IPS-NIHi11 (cell line): ENCODE measurements around the gene CSNK2A3.

ENCODE experiments used
- DNase-seq: peaks from one replicate; pipeline ENCODE4 v3.0.0; 2012; ENCODE audit warnings: mixed read lengths, low spot score

CSNK2A3 gene

DNA sequence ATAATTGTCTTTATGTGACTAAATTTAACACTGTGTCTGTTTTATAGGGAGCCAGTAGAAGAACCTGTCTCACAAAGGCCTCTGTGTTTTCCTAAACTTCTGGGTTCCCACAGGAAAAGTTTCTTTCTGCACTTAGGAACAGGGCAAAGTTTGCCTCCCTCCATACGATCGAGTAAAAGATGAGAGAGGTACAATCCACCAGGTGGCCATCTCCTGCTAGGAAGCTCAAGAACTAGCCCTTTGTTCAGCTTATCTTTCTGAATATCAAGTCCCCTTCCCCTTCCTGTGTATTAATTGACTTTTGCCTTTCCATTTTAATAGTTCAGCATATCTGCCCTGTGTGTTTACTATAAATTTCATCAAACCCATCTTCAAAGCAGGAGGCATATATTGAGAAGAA is 18.0 kb downstream of the CSNK2A3 start:
- no peak for DNase-seq

- no peak for DNase-seq
Measured at GRCh38 chr11:11334607-11335006, 18.4 kb downstream of the CSNK2A3 start.

GRCh38 chr11:11332141-11332710 is 20.8 kb downstream of the CSNK2A3 start:
- DNase-seq: no peak

DNA sequence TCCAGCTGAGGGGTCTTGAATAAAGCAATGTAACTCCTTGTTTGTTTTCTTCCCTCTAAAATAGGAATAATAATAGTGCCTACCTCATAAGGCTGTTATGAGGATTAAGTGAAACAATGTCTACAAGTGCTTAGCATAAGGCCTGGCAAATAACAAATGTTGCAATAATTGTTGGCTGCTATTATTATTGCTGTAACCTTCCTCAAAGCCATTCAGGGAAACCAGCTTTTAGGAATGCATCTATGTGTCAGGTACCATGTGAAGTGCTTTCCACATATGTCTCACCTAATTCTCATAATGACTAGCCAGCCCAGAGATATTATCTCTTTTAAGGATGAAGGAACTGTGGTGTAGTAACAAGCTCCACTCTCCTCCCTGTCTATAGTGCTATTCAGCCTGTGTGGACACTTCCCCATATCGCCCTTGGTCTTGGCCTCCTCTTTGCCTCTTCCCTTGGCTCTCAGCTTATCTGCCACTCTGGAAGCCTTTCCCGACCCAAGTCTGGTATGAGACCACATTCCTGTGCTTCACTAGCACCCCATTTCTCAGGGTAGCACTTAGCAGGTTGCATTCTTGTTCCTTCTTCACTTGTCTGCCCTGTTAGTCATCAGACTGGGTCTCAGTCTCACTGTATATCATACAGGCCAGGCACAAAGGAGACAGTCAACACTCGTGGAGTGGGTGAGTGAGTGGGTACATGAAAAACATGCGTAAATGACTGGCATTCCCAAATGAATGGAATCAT is 23.8 kb downstream of the CSNK2A3 start:
- DNase-seq: no peak

DNA sequence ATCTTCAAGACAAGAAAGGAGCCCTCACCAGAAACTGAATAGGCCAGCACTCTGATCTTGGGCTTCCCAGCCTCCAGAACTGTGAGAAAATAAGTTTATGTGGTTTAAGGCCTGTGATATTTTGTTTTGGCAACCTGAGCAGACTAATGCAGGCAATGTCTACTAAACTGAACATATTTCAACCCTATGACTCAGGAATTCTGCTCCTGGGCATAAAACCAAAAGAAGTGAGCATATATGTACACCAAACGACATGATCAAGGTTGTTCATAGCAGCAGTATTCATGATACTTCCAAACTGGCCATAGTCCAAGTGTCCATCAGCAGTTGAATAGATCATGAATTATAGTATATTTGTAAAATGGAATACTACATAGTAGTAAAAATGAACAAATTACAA is 29.0 kb downstream of the CSNK2A3 start:
- DNase-seq: no peak

- no peak for DNase-seq
Measured at GRCh38 chr11:11322101-11322500, 30.9 kb downstream of the CSNK2A3 start.

DNA sequence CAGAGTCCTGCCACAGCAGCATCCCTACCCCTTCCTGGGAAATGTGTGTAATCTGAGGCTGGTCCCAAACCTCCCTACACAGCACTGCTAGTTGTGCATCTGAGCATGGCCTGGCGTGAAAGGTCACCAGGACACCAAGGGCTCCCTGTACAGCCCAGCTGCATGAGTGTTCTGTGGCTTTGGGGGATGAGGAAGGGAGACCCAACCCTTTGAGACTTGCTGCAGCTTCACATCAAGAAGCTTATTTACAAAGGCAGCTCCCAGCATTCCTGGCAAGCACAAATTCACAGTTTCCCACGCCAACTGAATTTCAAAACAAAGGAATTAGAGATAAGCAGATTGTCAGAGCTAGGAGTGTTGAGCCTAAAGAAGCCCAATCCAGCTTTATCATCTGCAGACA is 32.2 kb downstream of the CSNK2A3 start:
- no peak for DNase-seq

GRCh38 chr11:11318961-11319360 is 34.1 kb downstream of the CSNK2A3 start:
- no peak for DNase-seq

GRCh38 chr11:11318461-11318860 is 34.6 kb downstream of the CSNK2A3 start:
- DNase-seq: no peak

DNA sequence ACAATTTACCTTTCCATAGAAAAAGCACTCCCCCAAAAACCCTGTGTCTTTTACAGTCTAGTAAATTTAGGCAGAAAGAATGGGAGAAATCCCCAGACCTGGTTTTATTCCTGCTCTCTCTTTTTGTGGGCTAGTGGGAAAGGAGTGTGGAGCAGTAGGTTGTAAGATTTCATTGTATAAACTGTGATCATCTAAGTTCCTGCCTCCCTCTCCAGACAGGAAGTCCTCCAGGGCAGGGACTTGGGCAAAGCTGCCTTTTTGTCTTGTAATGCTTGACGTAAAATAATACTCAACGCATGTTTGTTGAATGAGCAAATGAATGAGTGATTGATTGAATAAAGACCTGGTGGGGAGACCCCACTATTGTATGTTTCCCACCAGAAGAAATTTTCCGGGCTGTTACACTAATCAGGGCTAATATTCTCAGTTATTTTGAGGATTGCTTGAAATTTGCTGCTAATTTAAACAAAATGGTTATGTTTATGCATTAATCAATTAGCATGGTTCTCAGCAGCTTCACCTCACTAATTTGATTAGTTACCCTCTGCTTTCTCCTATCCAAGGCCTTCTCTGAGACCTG is 36.3 kb downstream of the CSNK2A3 start:
- DNase-seq: no peak

DNA sequence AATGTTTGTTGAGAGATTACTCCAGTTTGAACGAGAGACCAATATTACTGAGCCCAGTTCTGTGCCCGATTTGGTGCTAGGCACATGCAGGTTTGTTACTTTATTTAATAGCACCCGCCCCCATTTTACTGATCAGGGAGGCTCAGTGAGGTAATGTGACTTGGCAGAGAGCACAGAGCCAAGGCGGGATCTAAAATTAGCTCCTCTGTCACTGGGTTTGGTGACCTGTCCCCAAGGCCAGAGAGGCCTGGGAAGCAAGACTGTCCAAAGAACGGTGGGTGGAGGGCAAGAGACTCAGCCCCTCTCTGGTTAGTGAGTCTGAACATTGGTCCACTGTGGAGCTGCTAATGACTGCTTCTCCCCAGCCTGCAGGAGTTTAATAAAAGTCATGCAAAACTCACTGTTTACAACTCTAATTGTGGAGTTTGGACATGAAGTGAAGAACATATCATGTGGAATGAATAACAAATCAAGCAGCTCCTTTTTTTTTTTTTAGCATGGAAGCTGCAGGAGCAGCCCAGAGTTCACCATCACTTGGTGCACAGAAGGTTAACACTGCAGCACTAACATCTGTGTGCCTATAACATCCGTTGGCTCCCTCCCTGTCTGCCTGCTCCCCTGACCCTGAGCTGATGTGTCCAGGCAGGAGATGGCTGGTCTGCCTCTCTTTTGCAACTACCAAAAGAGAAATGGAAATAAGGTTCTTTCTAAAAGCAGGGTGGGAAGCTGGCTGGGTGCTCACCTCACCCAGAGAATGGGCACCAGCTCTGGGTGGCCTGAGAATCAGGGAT is 39.0 kb downstream of the CSNK2A3 start:
- DNase-seq: no peak

DNA sequence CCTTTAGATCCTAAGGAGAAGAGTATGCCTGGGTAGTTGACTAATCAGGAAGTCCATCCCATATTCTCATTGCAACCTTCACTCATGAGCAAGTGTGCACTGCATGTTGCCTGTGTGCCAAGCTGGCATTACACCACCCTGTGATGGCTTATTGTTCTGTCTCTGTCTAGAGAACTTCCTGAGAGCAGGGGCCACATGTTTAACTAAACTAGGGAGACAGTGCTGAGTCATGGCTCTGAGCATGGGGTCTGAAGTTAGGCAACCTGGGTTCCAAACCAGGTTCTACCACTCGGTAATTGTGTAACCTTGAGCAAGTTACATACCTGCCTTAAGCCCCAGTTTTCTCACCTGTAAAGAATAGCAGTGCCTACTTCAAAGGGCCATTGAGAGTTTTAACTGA is 39.6 kb downstream of the CSNK2A3 start:
- DNase-seq: no peak

- DNase-seq: no peak
Measured at GRCh38 chr11:11312738-11313137, 40.3 kb downstream of the CSNK2A3 start.

- DNase-seq: no peak
Measured at GRCh38 chr11:11311169-11311568, 41.9 kb downstream of the CSNK2A3 start.

DNA sequence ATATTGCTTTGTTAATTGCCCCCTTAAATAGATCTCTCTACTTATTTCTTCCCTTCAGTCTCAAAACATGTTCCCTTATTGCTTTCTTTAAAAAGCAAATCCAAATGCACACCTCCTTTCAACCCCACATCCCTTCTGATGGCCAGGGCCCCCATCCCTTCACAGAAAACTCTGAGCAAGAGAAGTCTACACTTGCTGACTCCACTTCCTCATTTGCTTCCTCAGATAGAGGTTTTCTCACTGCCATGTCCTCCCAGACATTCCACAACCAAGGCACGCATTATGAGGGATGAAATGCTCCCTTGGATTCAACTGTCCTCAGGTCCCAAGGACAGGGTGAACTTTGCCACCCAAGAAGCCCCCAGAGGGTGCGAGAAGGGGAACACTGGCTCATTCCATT is 43.1 kb downstream of the CSNK2A3 start:
- DNase-seq: no peak

GRCh38 chr11:11308249-11308648 is 44.8 kb downstream of the CSNK2A3 start:
- DNase-seq: no peak

- DNase-seq: no peak
Measured at GRCh38 chr11:11306855-11307254, 46.2 kb downstream of the CSNK2A3 start.

DNA sequence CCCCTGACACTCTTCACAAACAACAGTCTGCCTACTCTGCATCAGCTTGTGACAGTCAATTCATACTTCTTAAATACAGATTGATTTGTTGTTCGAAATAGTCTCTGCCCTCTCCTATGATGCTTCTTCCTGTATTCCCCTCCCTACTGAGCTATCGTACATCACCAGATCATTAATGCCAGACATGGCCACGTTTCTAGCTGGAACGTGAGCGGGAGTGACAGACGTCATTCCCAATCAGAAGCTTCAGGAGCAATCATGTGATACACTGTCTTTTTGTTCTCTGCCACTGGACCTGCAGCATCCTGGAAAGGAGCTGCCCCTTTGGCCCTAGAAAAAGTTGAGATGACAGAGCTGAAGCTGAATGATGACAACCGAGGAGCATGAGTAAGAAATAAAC is 48.5 kb downstream of the CSNK2A3 start:
- DNase-seq: no peak

DNA sequence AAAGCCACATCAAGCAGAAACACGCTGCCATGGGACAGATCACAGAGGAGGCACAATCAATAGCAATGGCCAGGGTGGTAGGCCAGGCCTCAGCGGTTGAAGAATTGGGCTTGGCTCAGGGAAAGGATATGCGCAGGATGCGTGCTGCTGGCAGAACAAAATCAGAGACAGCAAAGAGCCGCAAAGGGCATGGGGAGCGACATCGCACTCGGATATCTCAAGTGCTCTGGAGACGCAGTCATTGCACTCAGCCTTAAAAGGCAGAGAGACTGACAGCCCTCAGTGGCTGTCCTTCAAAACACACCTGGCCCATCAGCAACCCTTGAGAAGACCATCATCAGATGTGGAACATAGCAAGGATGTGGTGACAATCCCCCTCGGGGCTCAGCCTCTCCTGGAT is 50.5 kb downstream of the CSNK2A3 start:
- DNase-seq: no peak
